Fibroblast of villous mesenchyme (primary cell): ENCODE measurements around the gene ROPN1L. TPM values are rescaled to one million over a fixed set of nuclear protein-coding genes. Genes with fewer than 3 reads are reported as not detected.

ENCODE experiments used
- DNase-seq: peaks from one replicate; pipeline ENCODE4 v3.0.0-alpha.2; 2010; ENCODE audit warnings: low read depth
- H3K4me3 ChIP-seq: 2 replicates; pipeline ENCODE4 v1.5.1; 2011; ENCODE audit warnings: low read depth, mild to moderate bottlenecking, low read length
- CTCF ChIP-seq: IDR thresholded peaks from 2 replicates; pipeline ENCODE4 v1.5.1; 2012; ENCODE audit warnings: low read depth, mild to moderate bottlenecking, low read length; ENCODE audit not compliant: insufficient read depth
- total RNA-seq: library from RNA; depleted of rRNA; stranded (reverse); fragments of >200 nt; gene quantifications from 2 replicates; pipeline ENCODE4 v1.2.3, GENCODE V29; 2012

Gene ROPN1L
- total RNA-seq, 1 donor = 0.43 TPM

GRCh38 chr5:10418654-10419345 is 22.9 kb upstream of the ROPN1L start:
- no peak for DNase-seq
- TF ChIP-seq CTCF = no peak

GRCh38 chr5:10420468-10420867 is 21.2 kb upstream of the ROPN1L start:
- no peak overlapping the region for H3K4me3 ChIP-seq
- DNase-seq = no peak
- no peak for TF ChIP-seq CTCF

More at GRCh38 chr5:10418654-10419345, 22.9 kb upstream of the ROPN1L start:
- no peak overlapping the region for H3K4me3 ChIP-seq

- no peak overlapping the region for H3K4me3 ChIP-seq
- no peak for TF ChIP-seq CTCF
- no peak for DNase-seq
Observed at GRCh38 chr5:10420932-10421331, 20.7 kb upstream of the ROPN1L start.

GRCh38 chr5:10421896-10422691 is 19.6 kb upstream of the ROPN1L start:
- TF ChIP-seq CTCF = no peak
- no peak overlapping the region for H3K4me3 ChIP-seq
- DNase-seq = no peak

- TF ChIP-seq CTCF = no peak
- no peak for DNase-seq
- H3K4me3 ChIP-seq = no peak overlapping the region
Observed at GRCh38 chr5:10423022-10423421, 18.7 kb upstream of the ROPN1L start.

- TF ChIP-seq CTCF = peak; percentile 60
- H3K4me3 ChIP-seq = no peak overlapping the region
- DNase-seq = peak; percentile 46
Observed at GRCh38 chr5:10424124-10424731, 17.5 kb upstream of the ROPN1L start.
